Neutrophil (primary cell): ENCODE measurements around the gene AKNA.

ENCODE experiments used
- H3K27ac ChIP-seq: fragments of 200-600 bp; sonication (generic); 2 replicates; pipeline ENCODE4 v1.5.1; 2016; ENCODE audit warnings: mild to moderate bottlenecking, moderate library complexity
- H3K27me3 ChIP-seq: fragments of 200-600 bp; sonication (generic); 2 replicates; pipeline ENCODE4 v1.6.0; 2016; ENCODE audit warnings: mild to moderate bottlenecking
- H3K36me3 ChIP-seq: fragments of 200-600 bp; sonication (generic); 2 replicates; pipeline ENCODE4 v1.5.1; 2017
- H3K4me1 ChIP-seq, 2 experiments: fragments of 200-600 bp in 1 of 2; sonication (generic) in 1 of 2; 1 replicate in 1 of 2; 2 replicates in 1 of 2; pipeline versions ENCODE4 v1.5.1 to v1.6.1; 2013 to 2016; ENCODE audit warnings: low read depth in 1 of 2, low read length in 1 of 2, mild to moderate bottlenecking in 1 of 2, moderate library complexity in 1 of 2; ENCODE audit not compliant: control insufficient read depth in 1 of 2, insufficient read depth in 1 of 2
- H3K4me3 ChIP-seq, 2 experiments: fragments of 200-600 bp in 1 of 2; sonication (generic) in 1 of 2; 1 replicate in 1 of 2; 2 replicates in 1 of 2; pipeline ENCODE4 v1.5.1; 2013 to 2016; ENCODE audit warnings: low read depth in 1 of 2, low read length in 1 of 2, mild to moderate bottlenecking in 1 of 2, moderate library complexity in 1 of 2
- H3K9me3 ChIP-seq: fragments of 200-600 bp; sonication (generic); 2 replicates; pipeline ENCODE4 v1.5.1; 2016
- TF ChIP-seq, protein P1 (sequence below): fragments of 200-600 bp; sonication (generic); IDR thresholded peaks from 2 replicates; pipeline ENCODE4 v1.5.1; 2016; ENCODE audit warnings: antibody characterized with exemption

Gene AKNA

DNA sequence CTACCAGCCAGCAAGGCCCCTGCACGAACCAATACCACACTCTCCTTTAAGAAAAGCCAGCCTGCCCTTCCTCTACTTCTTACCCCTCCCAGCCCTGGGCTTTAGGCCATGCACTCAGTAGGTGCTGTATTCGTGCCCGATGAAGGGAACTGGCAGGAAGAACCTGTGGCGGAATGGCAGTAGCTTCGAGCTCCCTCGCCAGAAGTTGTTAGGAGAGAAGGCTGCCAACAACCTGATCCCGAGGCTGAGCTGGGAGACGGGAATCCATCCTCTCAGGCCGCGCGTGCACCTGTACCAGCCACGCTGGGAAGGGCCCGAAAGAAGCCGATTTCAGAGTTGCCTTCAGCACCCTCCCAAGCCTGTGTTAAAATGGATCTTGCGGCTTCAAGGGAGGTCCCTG lies 45.3 kb upstream of the AKNA start:
- no peak overlapping the region for H3K27ac ChIP-seq
- no peaks in the 10 kb centered on the region for H3K4me1 ChIP-seq
- TF ChIP-seq, protein P1, sequence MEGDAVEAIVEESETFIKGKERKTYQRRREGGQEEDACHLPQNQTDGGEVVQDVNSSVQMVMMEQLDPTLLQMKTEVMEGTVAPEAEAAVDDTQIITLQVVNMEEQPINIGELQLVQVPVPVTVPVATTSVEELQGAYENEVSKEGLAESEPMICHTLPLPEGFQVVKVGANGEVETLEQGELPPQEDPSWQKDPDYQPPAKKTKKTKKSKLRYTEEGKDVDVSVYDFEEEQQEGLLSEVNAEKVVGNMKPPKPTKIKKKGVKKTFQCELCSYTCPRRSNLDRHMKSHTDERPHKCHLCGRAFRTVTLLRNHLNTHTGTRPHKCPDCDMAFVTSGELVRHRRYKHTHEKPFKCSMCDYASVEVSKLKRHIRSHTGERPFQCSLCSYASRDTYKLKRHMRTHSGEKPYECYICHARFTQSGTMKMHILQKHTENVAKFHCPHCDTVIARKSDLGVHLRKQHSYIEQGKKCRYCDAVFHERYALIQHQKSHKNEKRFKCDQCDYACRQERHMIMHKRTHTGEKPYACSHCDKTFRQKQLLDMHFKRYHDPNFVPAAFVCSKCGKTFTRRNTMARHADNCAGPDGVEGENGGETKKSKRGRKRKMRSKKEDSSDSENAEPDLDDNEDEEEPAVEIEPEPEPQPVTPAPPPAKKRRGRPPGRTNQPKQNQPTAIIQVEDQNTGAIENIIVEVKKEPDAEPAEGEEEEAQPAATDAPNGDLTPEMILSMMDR, result no peak
- H3K9me3 ChIP-seq, result no peaks in the 10 kb centered on the region
- no peak overlapping the region for H3K4me3 ChIP-seq
- peaks cover 7% of the 10 kb centered on the region for H3K27me3 ChIP-seq
- no peaks in the 10 kb centered on the region for H3K36me3 ChIP-seq

DNA sequence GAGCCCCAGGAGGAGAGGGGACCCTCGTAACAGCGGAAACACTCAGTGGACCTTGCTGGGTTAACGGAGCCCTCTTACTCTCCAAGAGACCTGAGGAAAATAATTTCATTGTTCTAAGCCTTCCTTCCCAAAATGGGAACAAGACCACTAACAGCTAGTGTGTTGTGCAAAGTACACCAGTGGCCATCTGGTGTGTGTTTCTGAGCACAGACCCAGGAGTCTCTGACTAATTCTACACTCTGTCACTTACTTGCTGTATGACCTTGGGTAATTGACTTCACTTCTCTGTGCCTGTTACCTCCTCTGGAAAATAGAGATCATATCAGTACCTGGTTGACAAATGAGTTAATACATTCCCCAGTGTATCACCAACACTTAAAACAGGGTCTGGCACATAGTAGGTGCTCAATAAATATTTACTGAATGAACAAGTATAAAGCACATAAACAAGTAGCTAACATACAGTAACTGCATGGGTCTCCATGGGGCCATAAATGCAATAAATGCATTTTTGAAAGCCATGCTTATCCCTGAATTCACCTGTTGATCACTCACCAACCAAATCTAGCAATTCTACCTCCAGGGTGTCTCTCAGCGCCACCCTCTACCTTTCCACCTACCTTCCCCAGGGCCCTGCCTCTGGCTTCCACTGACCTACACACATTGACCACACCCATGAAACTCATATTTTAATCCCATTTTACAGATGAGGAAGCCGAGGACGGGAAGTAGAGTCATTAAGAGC lies 44.7 kb upstream of the AKNA start:
- H3K4me1 ChIP-seq, result no peaks in the 10 kb centered on the region
- TF ChIP-seq, protein P1, result no peak
- no peak overlapping the region for H3K4me3 ChIP-seq
- peaks cover 7% of the 10 kb centered on the region for H3K27me3 ChIP-seq
- H3K27ac ChIP-seq, result no peak overlapping the region
- H3K9me3 ChIP-seq, result no peaks in the 10 kb centered on the region
- no peaks in the 10 kb centered on the region for H3K36me3 ChIP-seq

DNA sequence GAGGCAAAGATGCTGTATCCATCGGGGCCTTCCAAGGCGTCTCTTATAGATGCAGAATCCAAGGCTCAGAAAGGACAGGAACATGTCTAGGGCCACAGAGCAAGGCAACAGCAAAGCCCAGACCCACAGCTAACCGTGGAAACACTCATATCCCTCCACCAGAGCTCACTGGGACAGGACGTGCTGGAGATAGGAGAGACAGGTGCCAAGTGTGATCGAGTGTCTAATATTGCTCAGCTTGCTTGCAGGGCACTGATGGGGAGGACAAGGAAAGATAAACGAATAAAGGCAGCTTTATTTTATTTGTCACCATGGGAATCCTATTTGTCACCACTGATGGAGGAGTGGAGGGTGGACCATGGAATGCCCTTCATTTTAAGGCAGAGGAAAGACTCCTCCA lies 44.0 kb upstream of the AKNA start:
- Histone ChIP-seq H3K9me3 (no peaks in the 10 kb centered on the region), H3K27ac (no peak overlapping the region), H3K4me3 (no peak overlapping the region), H3K4me1 (no peaks in the 10 kb centered on the region), H3K27me3 (peaks cover 7% of the 10 kb centered on the region), H3K36me3 (no peaks in the 10 kb centered on the region)
- TF ChIP-seq, protein P1, result no peak

DNA sequence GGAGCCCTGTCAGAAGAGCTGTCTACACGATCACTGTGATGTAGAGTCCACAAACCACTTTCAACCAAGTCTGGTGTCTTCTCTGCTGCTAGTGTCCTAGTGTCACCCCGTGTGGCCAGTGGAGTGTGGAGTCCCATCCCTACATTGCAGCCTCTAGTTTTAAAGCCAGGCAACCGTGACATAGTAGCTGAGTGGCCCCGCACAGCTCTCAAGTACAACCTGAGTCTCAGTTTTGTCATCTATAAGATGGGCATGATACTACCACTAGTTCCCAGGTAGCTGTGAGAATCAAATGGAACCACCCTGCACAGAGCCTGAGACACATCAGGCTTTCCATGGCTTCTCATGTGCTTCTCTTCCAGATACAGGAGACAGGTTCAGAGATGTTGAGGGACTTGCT lies 43.2 kb upstream of the AKNA start:
- no peaks in the 10 kb centered on the region for H3K9me3 ChIP-seq
- TF ChIP-seq, protein P1, result no peak
- peaks cover 7% of the 10 kb centered on the region for H3K27me3 ChIP-seq
- H3K4me1 ChIP-seq, result no peaks in the 10 kb centered on the region
- no peaks in the 10 kb centered on the region for H3K36me3 ChIP-seq
- H3K4me3 ChIP-seq, result no peak overlapping the region
- no peak overlapping the region for H3K27ac ChIP-seq

DNA sequence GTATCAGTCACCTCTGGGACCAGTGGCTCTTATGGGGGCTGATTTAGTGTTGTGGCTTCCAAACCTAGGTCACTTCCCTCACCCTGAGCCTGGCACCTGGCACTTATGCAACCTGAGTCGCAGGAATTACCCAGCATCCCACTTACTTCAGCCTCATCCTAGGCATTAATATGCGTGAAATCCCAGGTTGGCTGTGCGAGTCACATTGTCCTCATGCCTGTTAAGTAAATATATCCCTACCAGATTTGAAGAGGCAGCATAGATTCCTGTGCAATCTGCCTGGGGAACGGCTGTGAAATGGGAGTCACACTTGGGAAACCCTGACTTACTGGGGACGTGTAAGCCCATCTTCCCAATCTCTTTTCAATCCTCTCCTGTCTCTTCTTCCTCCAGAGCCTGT lies 42.7 kb upstream of the AKNA start:
- no peak overlapping the region for H3K4me3 ChIP-seq
- H3K4me1 ChIP-seq, result no peaks in the 10 kb centered on the region
- H3K36me3 ChIP-seq, result no peaks in the 10 kb centered on the region
- peaks cover 7% of the 10 kb centered on the region for H3K27me3 ChIP-seq
- TF ChIP-seq, protein P1, result no peak
- no peaks in the 10 kb centered on the region for H3K9me3 ChIP-seq
- H3K27ac ChIP-seq, result no peak overlapping the region
